Large intestine (tissue), 3 donors: ENCODE measurements around the gene GLB1L3. TPM values are rescaled to one million over a fixed set of nuclear protein-coding genes. Genes with fewer than 3 reads are reported as not detected.
A peak's percentile ranks its signal among the peaks of the same experiment; 100 is the strongest.
"Not testable (repeated sequence)": the region's sequence is repeated elsewhere in the genome, so short reads cannot be mapped to it uniquely, and the experiment has no call there.

Experiments used
- DNase-seq, 2 donors: peaks; one replicate each; pipeline versions ENCODE4 v3.0.0 to v3.0.0-alpha.2; 2013
- H3K27ac ChIP-seq: one replicate; pipeline ENCODE4 v1.5.1; 2013; ENCODE audit warnings: low read length
- H3K27me3 ChIP-seq: 2 replicates; pipeline ENCODE4 v1.6.1; 2013; ENCODE audit warnings: low read length; ENCODE audit not compliant: control insufficient read depth, insufficient read depth
- H3K36me3 ChIP-seq: 2 replicates; pipeline ENCODE4 v1.6.1; 2013; ENCODE audit warnings: low read length; ENCODE audit not compliant: control insufficient read depth, insufficient read depth
- H3K4me1 ChIP-seq: one replicate; pipeline ENCODE4 v1.6.1; 2013; ENCODE audit warnings: low read length; ENCODE audit not compliant: control insufficient read depth, insufficient read depth
- H3K4me3 ChIP-seq: one replicate; pipeline ENCODE4 v1.5.1; 2013; ENCODE audit warnings: low read length
- H3K9me3 ChIP-seq: one replicate; pipeline ENCODE4 v1.6.1; 2013; ENCODE audit warnings: mild to moderate bottlenecking, low read depth, low read length, moderate library complexity; ENCODE audit not compliant: control insufficient read depth
- WGBS: methylation state at CpG from one replicate; pipeline ENCODE4 v1.1.5; 2013; ENCODE audit warnings: low lambda C conversion rate; ENCODE audit not compliant: insufficient coverage; 5-methylcytosine and 5-hydroxymethylcytosine counted together
- polyA plus RNA-seq: library from polyadenylated mRNA; unstranded; fragments of 120-200 nt; gene quantifications from one replicate; pipeline ENCODE4 v1.2.1, GENCODE V29; 2013

GLB1L3 gene
- polyA plus RNA-seq, 1 donor, result 0.04 TPM

- Histone ChIP-seq H3K27ac (no peak overlapping the region), H3K4me1 (peaks cover 12% of the 10 kb centered on the region), H3K27me3 (no peaks in the 10 kb centered on the region), H3K4me3 (no peak overlapping the region), H3K36me3 (peaks cover 53% of the 10 kb centered on the region), H3K9me3 (no peaks in the 10 kb centered on the region)
- 86% methylated on average over 1 of the region's 2 CpGs for WGBS
- DNase-seq, result no peak
Measured at GRCh38 chr11:134250675-134251074, 25.5 kb upstream of the GLB1L3 start.

DNA sequence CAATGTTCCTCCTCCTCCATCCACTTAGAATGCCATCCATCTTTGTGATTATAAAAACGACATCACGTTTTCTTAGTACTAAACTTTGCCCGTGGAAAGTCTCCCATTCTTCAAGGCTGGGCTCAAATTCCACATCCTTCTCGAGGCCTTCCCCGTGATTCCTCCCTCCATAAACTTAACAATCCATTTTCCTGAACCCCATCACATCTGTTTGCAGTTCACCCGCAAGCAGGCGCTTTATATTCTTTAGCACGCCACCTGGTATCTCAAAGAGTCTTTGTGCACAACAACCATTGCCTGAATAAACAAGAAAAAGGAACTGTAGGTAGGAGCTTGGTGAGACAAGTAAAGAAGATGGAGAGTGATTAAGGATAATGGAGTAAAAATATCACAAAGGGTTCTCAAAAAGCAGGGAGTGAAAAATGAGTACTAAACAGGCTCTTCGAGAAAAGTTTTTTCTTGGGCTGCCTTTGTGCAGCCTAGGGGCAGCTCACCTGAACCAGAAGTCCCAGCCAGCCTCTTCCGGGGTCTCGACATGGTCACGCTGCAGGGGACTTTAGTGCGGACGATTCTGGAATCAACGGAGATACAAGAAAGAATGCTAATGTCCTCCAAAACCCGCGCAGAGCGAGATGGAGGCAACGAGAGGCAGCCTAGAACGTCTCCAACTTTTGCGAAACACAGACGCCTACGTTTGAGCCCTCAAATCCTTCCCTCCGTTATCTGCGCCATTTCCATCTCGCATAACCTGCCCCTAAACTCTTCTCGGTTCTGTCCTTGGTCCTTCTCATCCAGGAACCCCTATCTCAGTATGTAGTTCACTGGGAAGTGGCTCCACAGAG lies 23.6 kb upstream of the GLB1L3 start:
- no peaks in the 10 kb centered on the region for H3K27me3 ChIP-seq
- DNase-seq, result peak in 1 of 2 donors; percentile 62
- peak overlapping the region; percentile 46 for H3K27ac ChIP-seq
- H3K9me3 ChIP-seq, result no peaks in the 10 kb centered on the region
- peaks cover 36% of the 10 kb centered on the region for H3K36me3 ChIP-seq
- H3K4me1 ChIP-seq, result peaks cover 12% of the 10 kb centered on the region
- H3K4me3 ChIP-seq, result peak overlapping the region; percentile 90
- WGBS, result 9% methylated on average over 9 of the region's 27 CpGs

- DNase-seq, result peak; percentile 97 to 98
- peaks cover 30% of the 10 kb centered on the region for H3K36me3 ChIP-seq
- no peaks in the 10 kb centered on the region for H3K27me3 ChIP-seq
- WGBS, result no CpG with 5 or more reads among the region's 70 CpGs
- peaks cover 12% of the 10 kb centered on the region for H3K4me1 ChIP-seq
- H3K4me3 ChIP-seq, result peak within 1 kb of the TSS; percentile 90
- peak within 1 kb of the TSS; percentile 46 for H3K27ac ChIP-seq
- H3K9me3 ChIP-seq, result no peaks in the 10 kb centered on the region
Measured at GRCh38 chr11:134253188-134253993, 22.8 kb upstream of the GLB1L3 start, which contains the start of the genes ACAD8 and THYN1. TSS of gene ACAD8 (plus strand) at chr11:134253568. CDS start at chr11:134253601, 33 bp downstream. TSS of gene THYN1 (minus strand) at chr11:134253352. CDS start at chr11:134252882, 470 bp downstream.

DNA sequence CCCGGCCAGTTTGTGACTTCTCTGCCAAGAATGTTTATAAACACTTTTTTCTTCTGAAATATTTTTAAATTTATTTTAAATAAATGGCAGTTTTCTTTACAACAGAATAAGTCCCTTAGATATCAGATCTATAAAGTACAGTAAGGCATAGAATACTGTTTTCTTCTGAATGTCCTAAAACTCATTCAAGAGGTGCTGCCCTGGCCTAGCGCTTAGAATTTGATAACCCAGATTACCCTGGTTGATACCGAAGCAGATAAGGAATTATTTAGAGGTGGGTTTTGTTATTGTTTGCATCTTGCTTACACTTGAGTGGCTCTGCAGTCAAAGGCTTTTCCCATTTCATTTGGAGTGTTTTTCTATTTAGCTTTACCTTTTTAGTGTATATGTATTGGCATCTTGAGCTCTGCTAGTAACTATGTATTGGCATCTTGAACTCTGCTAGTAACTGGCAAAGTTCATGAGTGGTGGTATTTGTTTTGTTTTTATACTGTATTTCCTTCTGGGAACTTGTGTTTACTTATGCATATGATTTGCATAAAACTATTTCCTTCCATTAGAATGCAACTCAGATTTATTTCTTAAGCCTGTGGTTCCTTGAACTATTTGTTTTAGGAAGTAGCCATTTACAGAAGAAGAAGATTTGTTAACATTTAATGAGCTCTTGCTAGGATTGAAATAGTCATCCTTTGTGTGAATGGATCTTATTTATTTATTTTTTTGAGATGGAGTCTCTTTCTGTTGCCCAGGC lies 21.6 kb upstream of the GLB1L3 start:
- Histone ChIP-seq H3K4me3 (peak overlapping the region; percentile 90), H3K27ac (no peak overlapping the region)
- no CpG with 5 or more reads among the region's 3 CpGs for WGBS

GRCh38 chr11:134255184-134255561 lies 21.0 kb upstream of the GLB1L3 start:
- peaks cover 12% of the 10 kb centered on the region for H3K4me1 ChIP-seq
- not testable (repeated sequence) for H3K9me3 ChIP-seq, DNase-seq, H3K27me3 ChIP-seq, H3K4me3 ChIP-seq, H3K27ac ChIP-seq
- H3K36me3 ChIP-seq, result peaks cover 31% of the 10 kb centered on the region
- WGBS, result no CpG with 5 or more reads among the region's 5 CpGs

More for the DNA sequence above, 21.6 kb upstream of the GLB1L3 start:
- no peaks in the 10 kb centered on the region for H3K27me3 ChIP-seq
- peaks cover 31% of the 10 kb centered on the region for H3K36me3 ChIP-seq
- no peak for DNase-seq
- peaks cover 12% of the 10 kb centered on the region for H3K4me1 ChIP-seq
- H3K9me3 ChIP-seq, result no peaks in the 10 kb centered on the region

GRCh38 chr11:134257101-134257500 lies 19.1 kb upstream of the GLB1L3 start:
- Histone ChIP-seq H3K27ac (no peak overlapping the region), H3K36me3 (peaks cover 39% of the 10 kb centered on the region), H3K4me3 (no peak overlapping the region), H3K4me1 (peaks cover 6% of the 10 kb centered on the region), H3K27me3 (no peaks in the 10 kb centered on the region), H3K9me3 (no peaks in the 10 kb centered on the region)
- no CpG with 5 or more reads among the region's 11 CpGs for WGBS
- no peak for DNase-seq

DNA sequence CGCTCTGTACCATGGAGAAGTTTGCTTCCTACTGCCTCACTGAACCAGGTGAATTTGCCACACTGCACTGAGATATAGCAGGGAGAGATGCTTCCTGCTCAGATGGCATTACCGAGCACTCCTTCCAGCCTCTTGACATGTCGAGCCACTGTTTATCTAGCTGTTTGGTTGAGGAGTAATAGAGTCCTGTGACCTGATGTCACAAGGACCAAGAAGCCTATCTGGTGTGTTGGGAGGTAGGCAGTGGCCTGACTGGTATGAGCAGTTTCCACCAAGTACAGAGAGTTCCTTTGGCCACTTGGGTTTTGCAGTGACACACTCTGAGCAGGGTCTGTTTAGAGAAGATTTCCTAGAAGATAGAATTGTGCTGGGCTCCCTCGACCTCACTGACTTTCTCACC lies 17.6 kb upstream of the GLB1L3 start:
- DNase-seq, result no peak
- no CpG with 5 or more reads among the region's 4 CpGs for WGBS
- Histone ChIP-seq H3K4me1 (peaks cover 3% of the 10 kb centered on the region), H3K9me3 (no peaks in the 10 kb centered on the region), H3K27ac (no peak overlapping the region), H3K36me3 (peaks cover 53% of the 10 kb centered on the region), H3K4me3 (no peak overlapping the region), H3K27me3 (no peaks in the 10 kb centered on the region)

DNA sequence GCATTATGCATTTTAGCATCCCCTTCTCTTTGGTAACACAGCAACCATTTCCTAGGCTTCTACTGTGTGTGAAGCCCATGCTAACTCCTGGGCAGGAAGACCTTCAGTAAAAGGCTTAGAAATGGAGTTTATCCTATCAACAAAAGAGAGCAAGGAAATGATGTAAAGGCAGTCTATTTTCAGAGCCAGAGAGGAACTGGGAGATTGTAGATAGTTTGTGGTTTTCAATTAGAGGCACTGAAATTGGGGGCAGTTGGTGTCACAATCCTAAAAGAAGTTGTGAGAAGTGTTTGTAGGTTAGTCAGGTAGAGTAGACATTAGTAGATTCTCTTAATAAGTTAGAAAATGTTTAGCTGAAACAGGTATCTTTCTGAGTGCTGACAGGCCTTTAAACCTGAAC lies 15.7 kb upstream of the GLB1L3 start:
- Histone ChIP-seq H3K9me3 (no peaks in the 10 kb centered on the region), H3K4me1 (no peaks in the 10 kb centered on the region), H3K36me3 (peaks cover 62% of the 10 kb centered on the region), H3K27me3 (no peaks in the 10 kb centered on the region), H3K4me3 (no peak overlapping the region), H3K27ac (no peak overlapping the region)
- DNase-seq, result no peak

DNA sequence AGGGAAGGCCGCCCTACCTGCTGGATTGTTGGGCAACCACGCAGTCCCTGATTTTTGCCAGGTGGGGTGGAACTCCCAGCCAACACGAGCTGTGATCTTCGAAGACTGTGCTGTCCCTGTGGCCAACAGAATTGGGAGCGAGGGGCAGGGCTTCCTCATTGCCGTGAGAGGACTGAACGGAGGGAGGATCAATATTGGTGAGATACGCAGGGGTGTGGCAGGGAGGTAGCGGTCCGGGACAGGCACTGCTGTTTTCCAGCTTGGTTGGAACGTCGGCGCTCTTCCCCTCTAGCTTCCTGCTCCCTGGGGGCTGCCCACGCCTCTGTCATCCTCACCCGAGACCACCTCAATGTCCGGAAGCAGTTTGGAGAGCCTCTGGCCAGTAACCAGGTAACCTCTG lies 15.2 kb upstream of the GLB1L3 start:
- no CpG with 5 or more reads among the region's 16 CpGs for WGBS
- Histone ChIP-seq H3K4me1 (no peaks in the 10 kb centered on the region), H3K27me3 (no peaks in the 10 kb centered on the region), H3K36me3 (peaks cover 62% of the 10 kb centered on the region), H3K9me3 (no peaks in the 10 kb centered on the region), H3K4me3 (no peak overlapping the region), H3K27ac (no peak overlapping the region)
- DNase-seq, result no peak
